NCI-H1048 (cell line): ENCODE results near the gene SLC44A1.

ENCODE experiments used
- DNase-seq: peaks from one replicate; lab custom pipeline; 2025; lab: John Stamatoyannopoulos, UW

SLC44A1 gene

DNA sequence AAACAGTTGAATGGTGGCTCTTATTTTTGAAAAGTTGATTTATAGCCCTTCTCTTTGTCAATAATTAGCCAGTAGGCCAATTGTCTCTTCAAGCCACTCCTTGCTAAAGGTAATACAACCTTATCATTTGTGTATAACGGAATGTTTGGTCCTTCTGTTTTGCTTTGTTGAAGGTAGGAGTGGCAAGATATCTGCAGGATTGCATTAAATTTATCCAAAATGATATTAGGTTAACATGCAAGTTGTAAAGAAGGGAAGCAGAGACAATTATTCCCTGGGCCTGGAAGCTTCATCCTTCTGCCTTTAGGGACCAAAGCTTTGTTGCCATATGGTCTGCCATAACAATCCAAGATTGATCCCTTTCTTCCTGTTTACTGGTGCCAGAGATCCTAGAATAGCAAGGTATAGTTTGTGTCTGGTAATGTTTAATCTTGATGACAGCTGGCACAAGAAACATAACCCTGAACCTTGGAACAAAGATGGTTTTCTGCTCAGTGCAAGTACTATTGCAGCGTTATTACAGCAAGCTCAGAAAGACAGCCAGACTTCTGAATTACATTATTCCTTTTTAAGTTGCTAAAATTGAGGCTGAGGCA lies 187.9 kb downstream of the SLC44A1 start:
- DNase-seq = no peak

DNA sequence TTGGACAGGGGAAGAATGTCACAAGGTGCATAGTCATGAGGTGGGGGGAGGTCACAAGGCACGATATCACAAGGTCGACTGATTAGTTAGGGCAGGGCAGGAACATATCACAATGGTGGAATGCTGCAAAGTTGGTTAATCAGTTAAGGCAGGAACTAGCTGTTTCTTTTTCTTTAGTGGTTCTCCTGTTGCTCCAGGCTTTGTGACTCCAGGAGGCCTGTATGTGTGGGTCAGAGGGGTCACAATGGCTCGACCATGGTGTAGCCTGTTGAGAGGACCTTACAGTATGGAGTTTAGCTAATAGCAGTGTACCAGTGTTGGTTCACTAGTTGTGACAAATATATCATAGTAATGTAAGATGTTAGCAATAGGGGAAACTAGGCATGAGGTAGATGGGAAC lies 191.0 kb downstream of the SLC44A1 start:
- no peak for DNase-seq

DNA sequence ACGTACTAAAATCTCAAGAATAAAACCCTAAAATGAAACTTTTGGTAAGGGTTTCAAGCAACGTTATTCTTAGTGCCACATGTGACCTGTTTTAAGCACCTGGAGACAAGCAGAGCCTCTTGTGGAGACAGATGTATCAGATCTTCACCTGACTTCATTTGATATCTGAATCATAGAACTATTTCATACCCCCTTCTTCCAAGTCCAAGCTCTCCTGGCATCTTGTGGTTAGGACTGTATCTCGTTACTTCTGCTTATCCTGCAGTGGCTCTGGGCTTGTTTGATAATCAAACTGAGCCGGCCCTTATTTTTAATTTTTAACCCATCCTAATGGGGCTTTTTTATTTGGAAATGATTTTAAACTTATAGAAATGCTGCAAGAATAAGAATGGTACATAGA lies 192.3 kb downstream of the SLC44A1 start:
- no peak for DNase-seq

DNA sequence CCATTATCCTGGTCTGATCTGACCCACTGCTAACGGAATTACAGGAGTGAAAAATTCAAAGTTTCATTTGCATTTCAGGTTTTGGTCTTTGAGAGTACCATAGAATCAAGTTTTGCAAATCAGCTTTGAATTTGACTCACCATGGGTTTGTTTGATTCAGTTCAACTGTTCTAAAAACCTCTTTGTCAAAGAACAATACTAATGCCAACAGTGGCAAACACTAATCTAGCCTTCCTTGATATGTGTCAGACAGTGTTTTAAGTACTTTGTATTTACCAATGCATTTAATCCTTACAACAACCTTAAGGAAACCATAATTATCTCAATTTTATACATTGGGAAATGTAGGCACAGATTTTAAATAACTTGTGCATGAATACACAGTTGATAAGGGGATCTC lies 193.3 kb downstream of the SLC44A1 start:
- no peak for DNase-seq

GRCh38 chr9:105438141-105438806 lies 193.8 kb downstream of the SLC44A1 start:
- DNase-seq = no peak

DNA sequence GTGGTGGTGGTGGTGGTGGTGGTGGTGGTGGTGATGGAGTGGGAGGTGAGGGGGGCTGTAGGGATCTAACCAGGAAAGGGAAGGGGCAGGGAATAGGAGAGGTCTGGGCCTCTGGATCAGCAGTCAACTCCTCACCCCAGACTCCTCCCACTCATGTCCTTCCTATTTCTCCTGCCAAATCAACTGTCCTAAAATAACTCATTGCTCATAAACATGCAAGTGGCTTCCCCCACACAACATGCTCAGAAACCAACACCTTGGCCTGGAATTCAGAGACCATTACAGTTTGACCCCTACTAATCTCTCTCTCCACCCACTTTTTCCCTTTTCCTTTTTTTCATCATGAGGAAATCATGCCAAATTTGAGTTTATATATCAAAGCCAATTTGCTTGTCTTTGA lies 195.0 kb downstream of the SLC44A1 start:
- no peak for DNase-seq

DNA sequence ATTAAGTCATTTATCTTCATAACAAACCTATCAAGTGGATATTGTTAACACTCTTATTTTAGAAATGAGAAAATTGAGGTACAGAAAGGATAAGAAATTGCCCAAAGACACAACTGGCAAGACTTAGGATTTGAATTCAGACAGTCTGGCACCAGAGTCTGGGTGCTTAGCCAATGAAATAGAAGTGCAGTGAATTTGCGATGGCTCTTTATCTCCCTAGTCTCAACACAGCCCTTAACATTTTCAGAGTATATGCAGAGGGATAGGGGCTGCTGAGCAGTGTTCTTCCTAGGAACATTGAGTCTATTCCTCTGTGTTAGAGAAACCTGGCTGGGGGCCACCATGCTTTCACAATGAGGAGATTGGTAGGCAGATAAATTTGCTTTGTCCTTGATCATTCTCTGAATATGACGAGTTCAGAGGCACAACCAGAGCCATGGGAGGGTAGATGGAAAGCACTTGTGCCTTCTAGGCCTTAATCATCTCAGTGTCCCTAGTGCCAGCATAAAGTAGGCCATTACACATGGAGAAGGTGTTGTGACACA lies 197.2 kb downstream of the SLC44A1 start:
- no peak for DNase-seq

- DNase-seq = no peak
These were observed 198.7 kb downstream of the SLC44A1 start for GRCh38 chr9:105443121-105443520.

DNA sequence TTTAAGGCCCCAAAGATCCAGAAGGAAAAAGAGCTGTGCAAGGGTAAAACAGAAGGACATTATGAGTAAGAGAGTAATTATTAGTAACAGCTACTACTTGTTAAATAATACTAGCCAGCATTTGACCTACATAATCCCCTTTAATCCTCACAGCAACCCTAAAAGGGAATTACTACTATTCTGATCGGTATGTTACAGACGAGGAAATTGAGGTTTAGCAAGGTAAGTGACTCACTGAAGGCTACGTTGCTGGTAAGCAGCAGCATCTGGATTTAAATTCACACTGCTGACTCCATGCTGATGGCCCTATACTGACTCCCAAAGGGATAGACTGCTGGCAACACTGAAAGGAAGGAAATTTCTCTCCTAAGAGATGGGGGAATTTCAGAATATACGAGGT lies 199.7 kb downstream of the SLC44A1 start:
- DNase-seq = no peak

DNA sequence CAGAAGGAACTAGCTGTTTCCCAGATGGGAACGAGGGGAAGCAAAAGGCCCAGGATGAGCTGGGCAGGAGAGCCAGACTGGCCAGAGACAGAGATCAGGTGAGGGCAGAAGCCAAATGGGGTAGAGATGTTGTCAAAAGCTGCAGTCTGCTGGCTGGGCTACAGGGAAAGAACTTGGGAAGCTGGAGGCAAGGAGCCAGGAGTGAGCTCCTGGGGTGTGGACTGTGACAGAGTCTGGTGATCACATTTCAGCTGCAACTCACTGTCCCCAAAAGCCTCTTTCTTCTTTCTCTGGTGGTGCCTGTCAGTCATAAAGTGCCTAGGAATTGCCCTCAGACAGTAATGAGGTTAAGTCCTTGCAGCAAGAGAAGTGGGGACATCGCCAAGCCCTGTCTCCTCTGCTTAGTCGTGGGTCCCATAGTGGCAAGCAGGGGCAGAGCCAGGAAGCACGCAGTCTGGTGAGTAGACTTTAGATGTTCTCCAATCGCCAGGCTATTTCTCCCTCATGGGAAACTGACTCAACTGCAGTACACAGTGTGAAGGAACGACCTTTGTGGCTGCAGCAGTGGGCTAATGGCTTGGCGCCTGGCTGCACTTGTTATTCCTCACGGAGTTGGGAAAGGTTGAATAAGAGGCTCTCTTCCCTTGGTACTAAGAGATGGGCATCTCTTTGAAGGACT lies 200.9 kb downstream of the SLC44A1 start:
- DNase-seq = no peak

DNA sequence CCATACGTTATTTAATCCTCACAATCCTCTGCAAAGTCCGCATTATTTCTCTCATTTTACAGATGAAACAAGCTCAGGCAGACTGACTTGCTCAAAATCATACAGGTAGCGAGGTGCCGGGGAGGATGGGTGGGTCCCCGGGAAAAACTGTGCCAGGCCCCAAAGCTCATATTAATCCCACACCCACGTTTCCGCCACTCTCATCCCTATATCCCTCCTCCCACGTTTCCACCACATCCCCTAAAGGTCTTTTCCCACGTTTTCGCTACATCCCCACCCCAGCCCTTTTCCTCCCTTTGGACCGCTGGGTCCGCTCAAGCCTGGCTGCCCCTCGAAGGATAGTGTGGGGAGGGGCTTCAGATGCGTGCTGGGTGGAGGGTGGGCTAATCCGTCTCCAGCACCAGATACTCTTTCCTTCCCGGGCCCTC lies 202.9 kb downstream of the SLC44A1 start:
- DNase-seq = no peak

- DNase-seq = peak; percentile 74
These were observed 203.7 kb downstream of the SLC44A1 start, which contains the start of gene FSD1L for GRCh38 chr9:105447814-105448812. TSS of gene FSD1L (plus strand) at chr9:105448034. CDS start at chr9:105448221, 187 bp downstream.

DNA sequence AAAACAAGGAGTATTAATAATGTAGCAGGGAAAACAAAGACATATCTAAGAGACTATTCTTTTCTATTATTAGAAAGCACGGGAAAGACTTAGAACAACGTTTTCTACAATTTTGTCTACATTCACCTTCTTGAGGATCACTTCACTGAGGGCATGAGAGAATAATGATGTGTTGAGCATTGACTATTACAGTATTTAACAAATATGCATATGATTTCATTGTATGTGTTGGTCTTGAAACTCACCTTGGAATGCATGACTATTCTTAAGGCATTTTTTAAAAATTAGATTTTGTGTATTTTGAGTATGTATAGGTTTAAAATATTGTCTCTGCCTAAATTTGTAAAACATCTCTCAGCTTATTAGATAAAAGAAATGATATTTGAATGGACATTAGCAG lies 204.6 kb downstream of the SLC44A1 start:
- no peak for DNase-seq

- DNase-seq = no peak
These were observed 207.7 kb downstream of the SLC44A1 start for GRCh38 chr9:105452185-105452584.

- no peak for DNase-seq
These were observed 211.5 kb downstream of the SLC44A1 start for GRCh38 chr9:105455836-105456475.

- no peak for DNase-seq
These were observed 213.3 kb downstream of the SLC44A1 start for GRCh38 chr9:105457560-105458294.

DNA sequence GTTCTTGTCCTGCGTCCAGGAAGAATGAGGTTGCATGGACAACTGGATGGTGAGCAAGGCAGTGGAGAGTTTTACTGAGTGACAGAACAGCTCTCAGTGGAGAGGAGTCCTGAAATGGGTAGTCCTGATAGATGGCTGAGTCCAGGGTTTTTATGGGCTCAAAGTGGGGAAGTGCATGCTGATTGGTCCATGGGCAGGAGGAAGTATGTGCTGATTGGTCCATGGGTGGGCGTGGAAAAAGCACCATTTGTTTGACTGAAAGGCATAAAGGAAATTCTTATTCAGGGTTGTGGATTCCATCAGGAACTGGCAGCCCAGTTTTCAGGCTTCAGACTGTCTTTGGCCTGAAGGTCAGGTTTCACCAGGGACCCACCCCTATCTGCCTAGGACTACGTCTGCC lies 214.0 kb downstream of the SLC44A1 start:
- DNase-seq = no peak

- no peak for DNase-seq
These were observed 214.9 kb downstream of the SLC44A1 start for GRCh38 chr9:105459336-105459735.

- no peak for DNase-seq
These were observed 222.5 kb downstream of the SLC44A1 start for GRCh38 chr9:105466898-105467455.

DNA sequence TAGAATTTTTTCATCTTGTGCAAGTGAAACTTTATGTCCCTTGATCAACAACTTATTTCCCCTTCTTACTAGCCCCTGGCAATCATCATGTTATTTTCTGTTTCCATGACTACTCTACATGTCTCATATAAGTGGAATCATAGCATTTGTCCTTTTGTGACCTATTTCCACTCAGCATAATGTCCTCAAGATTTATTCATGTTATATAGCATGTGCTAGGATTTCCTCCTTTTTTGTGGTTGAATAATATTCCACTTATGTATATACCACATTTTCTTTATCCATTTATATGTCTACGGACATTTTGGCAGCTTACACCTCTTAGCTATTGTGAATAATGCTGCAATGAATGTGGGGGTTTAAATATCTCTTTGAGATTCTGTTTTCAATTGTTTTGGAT lies 224.4 kb downstream of the SLC44A1 start:
- no peak for DNase-seq
